Activated naive CD4-positive, alpha-beta T cell treated with anti-CD3 and anti-CD28 coated beads, Interleukin-2, amount 10 ng/mL, durations not matched to agents 7 days and 5 days (primary cell): ENCODE measurements around the gene BANF2.
"Not testable (repeated sequence)": the region's sequence is repeated elsewhere in the genome, so short reads cannot be mapped to it uniquely, and the experiment has no call there.

ENCODE experiments used
- CTCF ChIA-PET: fragments of 350-600 bp; sonication (Branson Sonifier 250); formaldehyde crosslinking; loops from one replicate; lab custom pipeline; 2021; ENCODE audit warnings: antibody characterized with exemption; lab: Charles Lee
- DNase-seq: peaks from one replicate; pipeline ENCODE4 v3.0.0-alpha.2; 2020
- H3K27ac Mint-ChIP-seq: one replicate; pipeline ENCODE4 v1.8.0; 2021; ENCODE audit warnings: mild to moderate bottlenecking, moderate library complexity, mixed read lengths
- H3K27me3 Mint-ChIP-seq: one replicate; pipeline ENCODE4 v1.8.0; 2021; ENCODE audit warnings: mild to moderate bottlenecking, mixed read lengths
- H3K36me3 Mint-ChIP-seq: one replicate; pipeline ENCODE4 v1.8.0; 2021; ENCODE audit warnings: mixed read lengths
- H3K4me1 Mint-ChIP-seq: one replicate; pipeline ENCODE4 v1.8.0; 2021; ENCODE audit warnings: mixed read lengths
- H3K4me3 Mint-ChIP-seq: one replicate; pipeline ENCODE4 v1.8.0; 2021; ENCODE audit warnings: mild to moderate bottlenecking, moderate library complexity, mixed read lengths
- H3K9me3 Mint-ChIP-seq: one replicate; pipeline ENCODE4 v1.8.0; 2021; ENCODE audit warnings: mixed read lengths

BANF2 gene

DNA sequence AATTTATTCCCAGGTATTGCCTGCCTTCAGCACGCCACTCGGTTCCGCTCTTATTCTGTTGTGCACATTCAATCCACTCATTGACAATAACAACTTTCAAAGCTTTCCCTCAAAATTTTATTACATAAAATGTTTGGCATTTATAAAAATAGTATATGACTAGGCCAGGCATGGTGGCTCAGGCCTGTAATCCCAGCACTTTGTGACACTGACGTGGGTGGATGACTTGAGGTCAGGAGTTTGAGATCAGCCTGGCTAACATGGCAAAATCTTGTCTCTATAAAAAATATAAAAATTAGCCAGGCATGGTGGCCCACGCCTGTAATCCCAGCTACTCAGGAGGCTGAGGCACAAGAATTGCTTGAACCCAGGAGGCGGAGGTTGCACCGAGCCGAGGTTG is 70.0 kb downstream of the BANF2 start:
- not testable (repeated sequence) for DNase-seq, H3K27me3 Mint-ChIP-seq, H3K36me3 Mint-ChIP-seq, H3K4me3 Mint-ChIP-seq, H3K27ac Mint-ChIP-seq, H3K9me3 Mint-ChIP-seq, H3K4me1 Mint-ChIP-seq
- CTCF ChIA-PET = interaction anchor here (0.5 kb wide), 1 partner anchor 262 kb away, joined by 3 read pairs; no protein-coding TSS in a partner anchor

DNA sequence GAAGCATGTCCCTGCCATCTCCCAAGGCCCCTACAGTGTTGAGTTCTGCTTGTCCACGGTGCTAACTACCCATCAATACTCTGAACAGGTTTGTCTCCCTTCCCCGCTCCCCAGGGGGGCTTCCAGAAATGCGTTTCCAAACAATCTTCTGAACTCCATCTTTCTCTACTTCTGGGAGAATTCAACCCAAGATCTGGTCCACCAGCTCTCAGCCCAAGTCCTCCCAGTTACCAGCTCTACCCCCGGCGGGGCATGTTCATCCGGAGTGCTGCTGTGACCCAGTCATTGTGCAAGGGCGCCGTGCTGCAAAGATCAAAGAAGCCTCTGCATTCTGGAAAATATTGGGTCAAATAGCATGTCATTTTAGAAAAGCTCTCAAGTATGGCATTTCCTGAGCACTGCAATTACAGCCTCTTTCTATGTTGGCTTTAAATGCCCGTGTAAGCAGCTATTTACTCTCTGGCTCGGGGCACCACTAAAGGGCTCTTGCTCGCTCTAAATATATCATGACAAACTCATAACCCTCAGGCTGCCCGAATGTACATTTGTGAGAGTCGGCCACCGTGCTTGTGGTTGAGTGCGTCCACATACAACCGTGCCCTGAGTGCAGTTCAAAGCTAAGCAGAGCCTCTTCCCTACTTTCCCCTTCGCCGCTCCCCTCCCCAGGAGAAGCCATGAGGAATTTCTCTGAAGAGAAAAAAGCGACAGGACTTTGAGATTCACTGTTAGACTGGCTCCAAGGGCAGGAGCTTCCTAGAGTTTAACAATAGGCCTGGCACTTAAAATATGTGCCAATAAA is 71.6 kb downstream of the BANF2 start:
- CTCF ChIA-PET = no interaction called here

DNA sequence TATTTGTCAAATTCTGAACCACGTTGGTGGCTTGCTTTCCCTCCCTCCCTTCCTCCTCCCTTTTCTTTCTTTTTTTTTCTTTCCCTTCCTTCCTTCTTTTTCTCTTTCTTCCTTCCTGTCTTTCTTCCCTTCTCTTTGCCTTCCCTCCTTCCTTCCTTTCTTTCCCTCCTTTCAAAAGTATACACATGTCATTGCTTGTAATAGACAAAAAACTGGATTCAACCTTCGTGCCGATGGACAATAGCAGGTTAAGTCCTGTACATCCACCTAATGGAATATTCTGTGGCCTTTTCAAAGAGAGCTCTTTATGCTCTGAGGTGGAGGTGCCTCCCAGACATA is 72.2 kb downstream of the BANF2 start:
- Mint-ChIP-seq H3K27me3 (peaks cover 11% of the 10 kb centered on the region), H3K36me3 (no peaks in the 10 kb centered on the region), H3K9me3 (no peaks in the 10 kb centered on the region), H3K4me3 (no peak overlapping the region), H3K4me1 (no peaks in the 10 kb centered on the region), H3K27ac (no peak overlapping the region)
- CTCF ChIA-PET = no interaction called here
- DNase-seq = no peak

More for the DNA sequence above, 71.6 kb downstream of the BANF2 start:
- H3K27ac Mint-ChIP-seq = no peak overlapping the region
- no peak for DNase-seq
- no peaks in the 10 kb centered on the region for H3K4me1 Mint-ChIP-seq
- H3K27me3 Mint-ChIP-seq = peaks cover 11% of the 10 kb centered on the region
- H3K36me3 Mint-ChIP-seq = no peaks in the 10 kb centered on the region
- no peaks in the 10 kb centered on the region for H3K9me3 Mint-ChIP-seq
- H3K4me3 Mint-ChIP-seq = no peak overlapping the region

DNA sequence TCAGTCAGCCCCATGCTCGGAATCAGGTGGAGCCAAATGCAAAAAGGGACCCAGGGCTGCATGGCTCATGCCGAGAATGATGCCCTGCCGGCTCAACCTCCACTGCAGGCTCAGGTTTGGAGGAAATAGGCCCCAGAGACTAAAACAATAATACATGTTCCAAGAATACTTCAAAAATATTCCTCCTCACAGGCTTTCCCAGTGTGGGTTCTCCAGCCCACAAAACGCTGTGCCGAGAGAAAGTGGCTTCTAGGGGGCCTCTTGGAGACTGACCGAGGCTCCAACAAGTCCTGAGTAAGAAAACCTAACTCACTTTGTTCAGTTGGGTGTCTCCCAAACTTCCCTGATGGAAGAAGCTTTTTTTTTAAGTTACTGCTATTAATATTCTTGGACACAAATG is 73.9 kb downstream of the BANF2 start:
- Mint-ChIP-seq H3K27ac (no peak overlapping the region), H3K27me3 (peaks cover 7% of the 10 kb centered on the region), H3K36me3 (no peaks in the 10 kb centered on the region), H3K9me3 (peaks cover 3% of the 10 kb centered on the region), H3K4me1 (no peaks in the 10 kb centered on the region), H3K4me3 (no peak overlapping the region)
- DNase-seq = no peak
- CTCF ChIA-PET = no interaction called here

DNA sequence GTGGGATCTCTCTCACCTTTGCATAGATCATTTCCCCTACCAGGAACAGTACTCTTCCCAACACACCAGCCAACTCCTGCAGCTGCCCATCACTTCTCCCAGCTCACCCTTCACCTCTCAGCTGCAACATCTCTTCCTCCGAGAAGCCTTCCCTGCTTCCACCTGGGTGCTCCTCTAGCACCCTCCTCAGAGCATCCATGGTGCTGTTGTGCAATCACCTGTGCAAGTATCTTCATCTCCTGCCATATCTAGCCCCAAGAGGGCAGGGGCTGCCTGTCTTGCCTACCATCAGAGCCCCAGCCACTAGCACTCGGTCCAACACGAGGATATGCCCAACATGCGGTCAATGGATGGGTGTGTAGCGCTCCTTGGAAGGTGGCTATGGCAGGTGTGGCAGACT is 75.8 kb downstream of the BANF2 start:
- CTCF ChIA-PET = no interaction called here
- no peaks in the 10 kb centered on the region for H3K36me3 Mint-ChIP-seq
- DNase-seq = no peak
- peaks cover 11% of the 10 kb centered on the region for H3K27me3 Mint-ChIP-seq
- H3K27ac Mint-ChIP-seq = no peak overlapping the region
- H3K9me3 Mint-ChIP-seq = peaks cover 3% of the 10 kb centered on the region
- H3K4me3 Mint-ChIP-seq = no peak overlapping the region
- H3K4me1 Mint-ChIP-seq = no peaks in the 10 kb centered on the region

DNA sequence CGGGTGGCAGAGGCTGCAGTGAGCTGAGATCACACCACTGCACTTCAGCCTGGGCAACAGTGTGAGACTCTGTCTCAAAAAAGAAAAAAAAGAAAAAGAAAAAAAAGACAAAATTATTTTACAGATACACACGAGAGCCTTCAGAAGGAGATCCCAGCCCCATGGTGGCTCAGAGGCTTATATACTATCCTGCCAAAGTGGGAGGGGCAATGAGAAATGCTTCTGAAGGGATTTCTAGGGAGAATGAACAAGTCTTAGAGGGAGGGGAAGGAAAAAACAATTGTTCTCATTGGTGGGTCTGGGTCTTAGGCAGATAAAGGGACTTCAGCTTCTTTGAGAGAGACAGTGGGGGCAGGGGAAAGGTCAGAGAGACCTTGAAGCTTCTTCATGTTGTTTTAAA is 76.8 kb downstream of the BANF2 start:
- H3K4me1 Mint-ChIP-seq = no peaks in the 10 kb centered on the region
- peaks cover 11% of the 10 kb centered on the region for H3K27me3 Mint-ChIP-seq
- H3K4me3 Mint-ChIP-seq = no peak overlapping the region
- CTCF ChIA-PET = no interaction called here
- peaks cover 3% of the 10 kb centered on the region for H3K9me3 Mint-ChIP-seq
- DNase-seq = no peak
- no peaks in the 10 kb centered on the region for H3K36me3 Mint-ChIP-seq
- H3K27ac Mint-ChIP-seq = no peak overlapping the region

DNA sequence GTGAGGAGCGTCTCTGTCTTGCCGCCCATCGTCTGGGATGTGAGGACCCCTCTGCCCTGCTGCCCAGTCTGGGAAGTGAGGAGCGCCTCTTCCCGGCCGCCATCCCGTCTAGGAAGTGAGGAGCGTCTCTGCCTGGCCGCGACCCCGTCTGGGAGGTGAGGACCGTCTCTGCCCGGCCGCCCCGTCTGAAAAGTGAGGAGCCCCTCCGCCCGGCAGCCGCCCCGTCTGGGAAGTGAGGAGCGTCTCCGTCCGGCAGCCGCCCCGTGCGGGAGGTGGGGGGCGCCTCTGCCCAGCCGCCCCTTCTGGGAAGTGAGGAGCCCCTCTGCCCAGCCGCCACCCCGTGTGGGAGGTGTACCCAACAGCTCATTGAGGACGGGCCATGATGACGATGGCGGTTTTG is 79.2 kb downstream of the BANF2 start:
- H3K4me1 Mint-ChIP-seq, H3K36me3 Mint-ChIP-seq, H3K9me3 Mint-ChIP-seq, DNase-seq, H3K4me3 Mint-ChIP-seq, H3K27ac Mint-ChIP-seq, CTCF ChIA-PET: not testable (repeated sequence)
- peaks cover 11% of the 10 kb centered on the region for H3K27me3 Mint-ChIP-seq

DNA sequence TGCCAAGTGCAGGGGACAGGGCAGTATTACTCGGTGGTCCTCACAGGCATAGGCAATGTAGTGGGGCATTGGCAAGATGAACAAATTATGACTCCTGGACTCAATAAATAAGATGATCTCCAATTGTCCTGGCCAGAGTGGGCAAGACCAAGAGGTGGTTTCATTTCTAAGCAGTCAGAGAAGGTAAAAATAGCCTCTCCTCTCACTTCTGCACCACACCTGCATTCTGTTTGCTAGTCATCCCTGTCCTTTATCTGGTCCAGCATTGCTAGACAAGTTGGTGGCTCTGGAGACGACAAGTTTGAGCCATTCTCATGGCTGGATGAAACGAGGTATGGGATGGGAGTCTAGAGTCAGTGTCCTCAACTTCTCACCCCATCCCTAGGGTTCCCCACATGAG is 83.0 kb downstream of the BANF2 start:
- CTCF ChIA-PET = no interaction called here

DNA sequence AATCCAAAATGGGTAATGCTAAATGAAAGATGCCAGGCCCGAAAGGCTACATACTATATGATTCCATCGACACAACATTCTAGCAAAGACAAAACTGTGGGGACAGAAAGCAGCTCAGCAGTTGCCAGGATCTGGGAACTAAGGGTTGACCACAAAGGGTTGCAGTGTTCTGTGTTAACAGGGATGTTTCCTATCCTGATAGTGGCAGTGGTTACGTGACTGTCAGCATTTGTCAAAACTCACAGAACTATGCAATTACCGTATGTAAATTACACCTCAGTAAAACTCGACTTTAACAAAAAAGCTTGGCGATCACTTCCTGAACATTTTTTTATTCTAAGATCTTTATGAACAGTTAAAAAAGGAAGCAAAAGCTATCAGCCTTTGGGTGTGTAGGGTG is 83.9 kb downstream of the BANF2 start:
- Mint-ChIP-seq H3K4me3 (no peak overlapping the region), H3K9me3 (no peaks in the 10 kb centered on the region), H3K27me3 (peaks cover 14% of the 10 kb centered on the region), H3K27ac (no peak overlapping the region), H3K36me3 (no peaks in the 10 kb centered on the region), H3K4me1 (no peaks in the 10 kb centered on the region)
- no peak for DNase-seq
- CTCF ChIA-PET = no interaction called here

More for the DNA sequence above, 83.0 kb downstream of the BANF2 start:
- peaks cover 14% of the 10 kb centered on the region for H3K27me3 Mint-ChIP-seq
- no peaks in the 10 kb centered on the region for H3K4me1 Mint-ChIP-seq
- H3K9me3 Mint-ChIP-seq = peaks cover 3% of the 10 kb centered on the region
- H3K27ac Mint-ChIP-seq = no peak overlapping the region
- H3K4me3 Mint-ChIP-seq = no peak overlapping the region
- H3K36me3 Mint-ChIP-seq = no peaks in the 10 kb centered on the region
- no peak for DNase-seq

DNA sequence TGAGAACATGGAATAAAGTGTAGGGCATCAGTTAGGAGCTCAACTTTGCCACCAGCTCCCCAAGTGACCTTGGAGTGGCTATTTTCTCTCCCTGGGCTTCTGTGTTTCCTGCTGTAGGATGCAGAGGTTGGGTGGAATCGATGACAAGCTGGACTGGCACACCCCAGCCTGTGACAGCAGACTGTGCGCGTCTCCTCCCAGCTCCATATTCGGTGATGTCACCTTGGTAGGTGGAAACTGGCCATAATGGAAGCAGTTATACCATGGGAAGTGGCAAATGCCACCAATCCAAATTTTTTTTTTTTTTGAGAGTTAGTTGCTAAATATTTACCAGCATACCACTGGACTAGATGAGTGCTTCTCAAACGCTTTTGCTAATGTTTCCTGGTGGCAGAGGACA is 85.2 kb downstream of the BANF2 start:
- DNase-seq = no peak
- no peaks in the 10 kb centered on the region for H3K36me3 Mint-ChIP-seq
- no peaks in the 10 kb centered on the region for H3K9me3 Mint-ChIP-seq
- no peaks in the 10 kb centered on the region for H3K4me1 Mint-ChIP-seq
- CTCF ChIA-PET = no interaction called here
- H3K27ac Mint-ChIP-seq = no peak overlapping the region
- peaks cover 18% of the 10 kb centered on the region for H3K27me3 Mint-ChIP-seq
- H3K4me3 Mint-ChIP-seq = no peak overlapping the region
